Measurements from ENCODE around the gene BAG1.
A peak's percentile ranks its signal among the peaks of the same experiment; 100 is the strongest.

Gene BAG1

DNA sequence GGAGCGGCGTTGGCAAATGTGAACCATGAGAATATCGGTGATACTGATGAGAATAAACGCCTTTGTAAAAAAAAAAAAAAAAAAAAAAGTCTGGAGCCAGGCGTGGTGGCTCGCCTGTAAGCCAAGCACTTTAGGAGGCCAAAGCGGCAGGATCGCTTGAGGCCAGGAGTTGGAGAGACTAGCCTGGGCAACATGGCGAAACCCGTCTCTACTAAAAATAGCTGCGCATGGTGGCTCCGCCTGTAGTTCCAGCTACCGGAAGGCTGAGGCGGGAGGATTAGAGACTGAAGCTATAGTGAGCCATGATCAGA, 25.4 kb upstream of the BAG1 start:
- Mint-ChIP-seq H3K27me3 (no peaks in the 10 kb centered on the region), H3K27ac (peak overlapping the region; percentile 100), H3K9me3 (no peaks in the 10 kb centered on the region), H3K36me3 (ENCODE audit: low read depth) (peaks cover 40% of the 10 kb centered on the region), H3K4me3 (peak overlapping the region; percentile 99), H3K4me1 (ENCODE audit: low read depth) (peaks cover 62% of the 10 kb centered on the region)

DNA sequence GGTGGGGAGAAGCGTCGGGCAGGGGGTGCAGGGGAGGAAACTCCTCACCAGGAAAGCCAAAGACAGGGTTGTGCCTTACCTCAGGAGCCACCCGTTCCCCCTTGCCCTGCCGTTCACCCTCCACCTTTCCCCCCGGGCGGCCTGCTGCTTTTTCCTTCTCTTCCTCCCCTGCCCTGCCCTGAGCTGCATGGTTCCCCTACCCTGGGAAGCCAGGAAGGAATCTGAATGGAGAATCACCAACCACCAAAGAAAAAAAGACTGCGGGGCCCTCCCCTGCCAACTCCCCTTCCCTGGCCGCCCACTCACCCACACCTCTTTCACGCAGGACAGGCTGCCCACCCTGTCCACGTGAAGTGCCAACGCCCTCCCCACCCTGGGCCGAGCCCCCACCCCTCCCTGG, 25.0 kb upstream of the BAG1 start:
- H3K36me3 Mint-ChIP-seq (ENCODE audit: low read depth): peaks cover 36% of the 10 kb centered on the region
- peak overlapping the region; percentile 100 for H3K27ac Mint-ChIP-seq
- no peaks in the 10 kb centered on the region for H3K27me3 Mint-ChIP-seq
- H3K9me3 Mint-ChIP-seq: no peaks in the 10 kb centered on the region
- H3K4me1 Mint-ChIP-seq (ENCODE audit: low read depth): peaks cover 58% of the 10 kb centered on the region
- peak overlapping the region; percentile 99 for H3K4me3 Mint-ChIP-seq

DNA sequence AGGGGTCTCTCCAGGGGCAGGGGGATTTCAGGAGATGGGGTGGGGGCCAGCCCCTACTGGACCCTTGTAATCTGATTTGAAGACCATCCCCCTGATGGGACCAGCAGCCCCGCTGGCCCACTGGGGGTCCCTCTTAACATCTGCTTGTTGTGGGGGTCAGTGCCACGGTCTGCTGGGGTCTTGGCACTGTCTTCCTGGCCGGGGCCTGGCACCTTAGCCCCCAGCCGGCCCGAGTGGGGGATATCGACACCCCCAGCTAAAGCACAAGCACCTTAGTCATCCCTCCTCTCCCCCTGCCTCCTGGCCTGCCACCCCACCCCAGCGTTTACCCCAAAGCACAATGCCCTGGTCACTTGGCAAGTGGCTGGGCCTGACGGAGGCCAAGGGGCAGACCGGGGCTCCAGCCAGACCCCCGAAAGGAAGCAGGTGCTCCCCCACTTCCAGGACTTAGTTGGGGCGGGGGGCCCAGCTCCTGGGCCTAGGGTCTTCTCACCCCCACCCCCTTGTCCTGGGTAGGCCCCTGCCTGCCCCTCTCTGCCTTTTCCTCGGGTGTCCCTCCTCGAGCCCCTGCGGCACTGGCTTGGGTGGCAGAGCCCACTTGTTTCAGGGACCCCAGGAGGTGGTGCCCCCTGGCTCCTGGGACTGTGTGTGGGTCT, 24.4 kb upstream of the BAG1 start:
- no peaks in the 10 kb centered on the region for H3K9me3 Mint-ChIP-seq
- H3K4me1 Mint-ChIP-seq (ENCODE audit: low read depth): peaks cover 52% of the 10 kb centered on the region
- peaks cover 31% of the 10 kb centered on the region for H3K36me3 Mint-ChIP-seq (ENCODE audit: low read depth)
- no peaks in the 10 kb centered on the region for H3K27me3 Mint-ChIP-seq
- H3K27ac Mint-ChIP-seq: peak overlapping the region; percentile 100
- H3K4me3 Mint-ChIP-seq: peak overlapping the region; percentile 30

DNA sequence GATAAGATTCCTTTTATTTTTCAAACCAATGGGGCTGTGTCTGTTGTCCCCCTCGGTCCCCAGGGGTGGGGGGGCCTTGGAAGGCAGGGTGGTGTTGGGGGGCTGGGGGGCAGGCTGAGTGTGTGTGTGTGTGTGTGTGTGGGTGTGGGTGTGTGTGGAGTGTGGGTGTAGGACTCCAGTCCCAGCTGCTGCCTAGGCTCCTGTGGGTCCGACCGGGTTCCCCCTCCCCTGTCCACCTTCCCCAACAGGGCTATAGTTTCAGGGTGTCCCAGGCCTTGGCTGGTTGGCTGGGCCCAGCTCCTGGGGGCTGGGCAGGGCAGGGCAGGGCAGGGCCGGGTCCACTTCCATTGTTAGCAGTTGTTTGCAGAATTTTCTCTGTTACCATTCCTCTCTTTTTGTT, 23.7 kb upstream of the BAG1 start:
- no peaks in the 10 kb centered on the region for H3K27me3 Mint-ChIP-seq
- peaks cover 45% of the 10 kb centered on the region for H3K4me1 Mint-ChIP-seq (ENCODE audit: low read depth)
- H3K9me3 Mint-ChIP-seq: no peaks in the 10 kb centered on the region
- peaks cover 25% of the 10 kb centered on the region for H3K36me3 Mint-ChIP-seq (ENCODE audit: low read depth)
- H3K4me3 Mint-ChIP-seq: peak overlapping the region; percentile 30
- H3K27ac Mint-ChIP-seq: peak overlapping the region; percentile 84

DNA sequence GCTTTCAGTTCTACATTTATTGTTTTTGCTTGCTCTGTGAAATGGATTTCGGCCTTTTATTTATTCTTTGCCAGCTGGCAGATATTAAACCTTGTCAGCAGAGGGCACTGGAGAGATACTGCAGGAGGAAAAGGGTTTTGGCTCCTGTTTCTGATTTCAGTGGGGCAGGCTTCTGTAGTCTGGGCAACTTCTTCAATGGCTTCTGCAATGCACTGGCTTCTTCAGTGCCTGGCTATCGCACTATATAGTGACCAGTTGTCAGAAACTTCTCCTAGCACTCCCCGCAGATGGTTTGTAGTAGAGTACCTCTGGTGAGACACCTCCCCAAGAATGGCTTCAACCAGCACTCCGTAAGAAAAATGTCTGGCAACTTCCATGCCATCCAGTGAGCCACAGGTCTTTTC, 22.6 kb upstream of the BAG1 start:
- Mint-ChIP-seq H3K36me3 (ENCODE audit: low read depth) (peaks cover 23% of the 10 kb centered on the region), H3K9me3 (no peaks in the 10 kb centered on the region), H3K4me1 (ENCODE audit: low read depth) (peaks cover 34% of the 10 kb centered on the region), H3K27ac (no peak overlapping the region), H3K4me3 (no peak overlapping the region), H3K27me3 (no peaks in the 10 kb centered on the region)

DNA sequence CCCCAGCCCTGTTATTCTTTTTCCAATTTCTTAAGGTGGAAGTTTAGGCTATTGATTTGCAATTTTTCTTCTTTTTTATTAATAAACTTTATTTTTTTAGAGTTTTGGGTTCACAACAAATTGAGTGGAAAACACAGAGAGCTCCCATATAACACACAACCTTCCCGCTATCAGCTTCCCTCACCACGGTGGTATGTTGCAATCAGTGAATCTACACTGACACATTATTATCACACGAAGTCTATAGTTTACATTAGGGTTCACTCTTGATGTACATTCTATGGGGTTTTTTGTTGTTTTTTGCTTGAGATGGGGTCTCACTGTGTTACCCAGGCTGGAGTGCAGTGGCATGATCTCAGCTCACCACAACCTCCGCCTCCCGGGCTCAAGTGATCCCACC, 21.0 kb upstream of the BAG1 start:
- Mint-ChIP-seq H3K27ac (no peak overlapping the region), H3K4me1 (ENCODE audit: low read depth) (peaks cover 18% of the 10 kb centered on the region), H3K9me3 (no peaks in the 10 kb centered on the region), H3K27me3 (no peaks in the 10 kb centered on the region), H3K4me3 (no peak overlapping the region), H3K36me3 (ENCODE audit: low read depth) (peaks cover 14% of the 10 kb centered on the region)

DNA sequence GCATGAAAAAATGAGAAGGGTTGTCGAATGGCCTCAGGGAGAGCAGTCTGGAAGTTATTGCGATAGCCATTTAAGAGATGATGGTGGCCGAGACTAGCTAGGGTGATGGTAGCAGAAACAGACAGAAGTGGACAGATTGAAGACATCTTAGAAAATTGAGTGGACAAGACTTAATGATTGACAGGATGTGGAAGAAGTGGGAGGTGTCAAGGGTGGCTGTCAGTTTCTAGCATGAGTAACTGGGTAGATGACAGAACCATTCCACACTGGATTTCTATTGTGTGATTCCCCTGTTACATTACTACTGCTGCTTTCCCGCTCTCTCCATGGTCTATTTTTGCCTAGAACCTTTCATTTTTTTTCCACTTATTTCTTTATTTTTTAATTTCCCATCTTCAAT, 13.0 kb upstream of the BAG1 start:
- Mint-ChIP-seq H3K27me3 (no peaks in the 10 kb centered on the region), H3K4me1 (ENCODE audit: low read depth) (peaks cover 15% of the 10 kb centered on the region), H3K4me3 (no peak overlapping the region), H3K36me3 (ENCODE audit: low read depth) (peaks cover 64% of the 10 kb centered on the region), H3K9me3 (no peaks in the 10 kb centered on the region), H3K27ac (peak overlapping the region; percentile 73)

DNA sequence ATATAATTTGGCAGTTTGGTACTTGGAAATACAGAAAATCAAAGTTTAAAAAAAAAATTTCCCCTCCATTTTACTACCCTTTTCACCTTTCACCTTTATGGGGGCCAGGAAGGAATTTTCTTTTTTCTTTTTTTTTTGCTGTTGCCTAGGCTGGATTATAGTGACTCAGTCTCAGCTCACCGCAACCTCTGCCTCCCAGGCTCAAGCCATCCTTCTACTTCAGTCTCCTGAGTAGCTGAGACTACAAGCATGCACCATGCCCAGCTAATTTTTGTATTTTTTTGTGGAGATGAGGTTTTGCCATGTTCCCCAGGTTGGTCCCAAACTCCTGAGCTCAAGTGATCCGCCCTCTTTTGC, 9.4 kb upstream of the BAG1 start:
- no peak overlapping the region for H3K27ac Mint-ChIP-seq
- peaks cover 75% of the 10 kb centered on the region for H3K36me3 Mint-ChIP-seq (ENCODE audit: low read depth)
- H3K9me3 Mint-ChIP-seq: no peaks in the 10 kb centered on the region
- no peak overlapping the region for H3K4me3 Mint-ChIP-seq
- no peaks in the 10 kb centered on the region for H3K27me3 Mint-ChIP-seq
- peaks cover 13% of the 10 kb centered on the region for H3K4me1 Mint-ChIP-seq (ENCODE audit: low read depth)

DNA sequence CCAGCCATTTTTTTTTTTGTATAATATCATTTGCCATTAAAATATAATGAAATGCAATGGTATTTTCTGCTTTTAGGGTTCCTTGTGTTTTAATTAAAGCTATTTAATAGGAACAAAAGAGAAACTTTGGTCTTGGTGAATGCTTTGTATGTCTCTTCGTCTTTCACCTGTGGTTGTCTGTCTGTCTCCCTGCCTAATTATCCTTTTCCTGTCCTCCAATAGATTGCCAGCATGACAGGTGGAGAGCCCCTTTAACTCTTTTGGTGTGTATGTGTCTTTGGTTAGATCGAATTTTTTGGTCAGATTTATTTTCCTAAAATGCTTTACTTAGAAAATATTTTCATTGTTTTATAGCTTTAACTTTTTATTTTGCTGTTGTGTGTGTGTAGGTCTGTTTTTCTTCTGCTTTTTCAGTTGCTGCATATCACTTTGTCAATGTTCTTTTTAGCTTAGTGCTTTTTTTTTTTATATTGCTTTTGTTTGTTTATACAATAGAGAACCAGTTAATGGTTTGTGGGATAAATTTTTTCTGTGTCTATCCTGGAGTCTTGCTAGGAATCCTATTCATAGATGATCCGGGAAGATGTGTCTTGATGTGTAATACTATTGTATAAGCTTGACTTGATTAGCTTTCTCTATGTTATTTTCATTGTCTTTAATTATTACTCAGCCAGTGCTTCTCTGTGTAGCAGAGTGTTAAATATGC, 8.9 kb upstream of the BAG1 start:
- H3K27ac Mint-ChIP-seq: peak overlapping the region; percentile 43
- H3K27me3 Mint-ChIP-seq: no peaks in the 10 kb centered on the region
- no peaks in the 10 kb centered on the region for H3K9me3 Mint-ChIP-seq
- H3K4me1 Mint-ChIP-seq (ENCODE audit: low read depth): peaks cover 13% of the 10 kb centered on the region
- peaks cover 77% of the 10 kb centered on the region for H3K36me3 Mint-ChIP-seq (ENCODE audit: low read depth)
- H3K4me3 Mint-ChIP-seq: no peak overlapping the region

DNA sequence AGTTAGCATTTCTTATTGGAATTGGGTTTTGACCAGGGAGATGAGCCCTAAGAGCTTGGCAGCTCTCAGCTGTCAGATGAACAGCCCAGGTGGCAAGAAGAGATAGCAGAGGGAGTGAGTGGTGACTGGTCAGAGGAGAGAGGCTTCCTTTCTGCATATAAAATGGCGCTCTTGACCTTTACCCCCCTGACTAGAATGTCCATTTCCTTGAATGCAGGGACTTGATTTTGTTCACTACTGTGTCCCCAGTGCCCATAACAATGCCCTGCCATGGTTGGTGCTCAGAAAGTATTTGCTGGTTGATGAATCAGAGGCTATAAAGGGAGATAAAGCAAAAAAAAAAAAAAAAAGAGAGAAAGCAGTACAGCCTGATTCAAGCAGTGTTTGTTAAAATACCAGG, 7.6 kb upstream of the BAG1 start:
- H3K36me3 Mint-ChIP-seq (ENCODE audit: low read depth): peaks cover 77% of the 10 kb centered on the region
- peaks cover 17% of the 10 kb centered on the region for H3K4me1 Mint-ChIP-seq (ENCODE audit: low read depth)
- no peak overlapping the region for H3K4me3 Mint-ChIP-seq
- no peaks in the 10 kb centered on the region for H3K9me3 Mint-ChIP-seq
- H3K27ac Mint-ChIP-seq: no peak overlapping the region
- no peaks in the 10 kb centered on the region for H3K27me3 Mint-ChIP-seq

DNA sequence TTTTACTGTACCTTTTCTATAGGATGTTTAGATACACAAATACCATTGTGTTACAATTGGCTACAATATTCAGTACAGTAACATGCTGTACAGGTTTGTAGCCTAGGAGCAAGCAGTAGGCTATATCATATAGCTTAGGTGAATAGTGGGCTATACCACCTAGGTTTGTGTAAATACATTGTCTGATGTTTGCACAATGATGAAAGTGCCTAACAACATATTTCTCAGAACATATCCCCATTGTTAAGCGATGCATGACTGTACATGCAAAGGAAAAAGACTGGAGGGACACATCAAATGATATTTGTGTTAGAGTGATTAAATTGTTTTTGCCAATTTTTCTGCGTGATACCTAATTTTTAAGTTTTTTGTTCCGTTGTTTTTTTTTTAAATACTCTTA, 5.6 kb upstream of the BAG1 start:
- H3K9me3 Mint-ChIP-seq: no peaks in the 10 kb centered on the region

DNA sequence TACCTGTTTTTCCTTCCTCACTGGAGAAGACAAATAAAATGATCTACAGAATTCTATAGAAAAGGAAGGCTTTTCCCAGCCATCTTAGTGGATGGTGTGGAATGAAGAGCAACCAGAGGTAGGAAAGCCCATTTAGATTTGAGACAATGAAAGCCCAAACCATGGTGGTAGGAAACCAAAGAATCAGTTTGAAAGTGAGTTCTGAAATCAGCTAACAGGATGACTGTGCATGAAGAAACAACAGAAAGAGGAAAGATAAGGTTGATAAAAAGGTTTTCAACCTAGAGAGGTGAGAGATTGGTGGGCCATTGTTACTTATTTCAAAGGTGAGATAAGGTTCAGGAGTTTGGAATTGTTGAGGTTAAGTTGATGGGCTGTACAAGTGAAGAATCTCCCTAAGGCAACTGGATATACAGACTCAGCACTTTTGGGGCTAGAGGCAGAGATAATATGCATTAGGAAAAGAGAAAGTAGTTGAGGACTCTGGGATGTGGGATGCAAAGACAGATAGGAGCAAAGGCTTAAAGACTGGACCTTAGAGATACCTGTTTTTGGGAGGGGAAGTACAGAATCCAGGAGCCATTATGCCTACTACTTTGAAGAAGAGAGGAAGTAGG, 2.8 kb upstream of the BAG1 start:
- H3K9me3 Mint-ChIP-seq: no peaks in the 10 kb centered on the region
- no peaks in the 10 kb centered on the region for H3K27me3 Mint-ChIP-seq
- peaks cover 63% of the 10 kb centered on the region for H3K36me3 Mint-ChIP-seq (ENCODE audit: low read depth)
- H3K4me3 Mint-ChIP-seq: peak overlapping the region; percentile 34
- peak overlapping the region; percentile 78 for H3K27ac Mint-ChIP-seq
- H3K4me1 Mint-ChIP-seq (ENCODE audit: low read depth): peaks cover 41% of the 10 kb centered on the region

More for the DNA sequence above, 5.6 kb upstream of the BAG1 start:
- peaks cover 70% of the 10 kb centered on the region for H3K36me3 Mint-ChIP-seq (ENCODE audit: low read depth)
- H3K4me1 Mint-ChIP-seq (ENCODE audit: low read depth): peaks cover 36% of the 10 kb centered on the region
- H3K4me3 Mint-ChIP-seq: no peak overlapping the region
- no peaks in the 10 kb centered on the region for H3K27me3 Mint-ChIP-seq
- H3K27ac Mint-ChIP-seq: no peak overlapping the region

DNA sequence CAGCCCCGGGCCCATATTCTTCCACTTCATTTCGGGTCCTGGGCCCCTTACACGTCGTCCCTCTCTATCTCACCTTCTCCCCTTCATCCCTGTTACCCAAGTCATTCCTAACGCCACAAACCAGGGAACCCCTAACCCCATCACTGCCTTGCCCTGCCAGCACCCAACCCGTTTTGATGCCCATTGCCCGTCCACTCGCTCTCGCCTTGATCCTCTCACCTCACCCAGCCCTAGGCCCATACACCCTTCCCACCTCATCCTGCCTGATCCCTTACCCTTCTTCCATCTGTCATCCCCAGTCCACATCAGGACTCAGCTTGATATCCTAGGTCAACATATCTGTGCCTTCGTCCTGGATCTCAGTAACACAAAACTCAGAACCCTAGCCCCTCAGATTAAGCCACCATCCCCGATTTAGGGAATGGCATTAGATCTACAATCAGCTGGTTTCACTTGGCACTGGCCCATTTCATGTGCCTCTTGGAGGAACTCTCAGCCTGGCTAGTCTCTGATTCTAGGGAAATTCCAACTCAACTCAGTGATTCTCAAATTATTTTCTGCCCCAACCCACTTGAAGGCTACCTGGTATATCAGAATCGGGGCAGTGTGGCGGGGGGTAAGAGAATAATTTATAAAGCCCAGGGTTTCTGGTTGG, 830 bp upstream of the BAG1 start:
- Mint-ChIP-seq H3K36me3 (ENCODE audit: low read depth) (peaks cover 61% of the 10 kb centered on the region), H3K4me3 (peak overlapping the region; percentile 98), H3K9me3 (no peaks in the 10 kb centered on the region), H3K27me3 (no peaks in the 10 kb centered on the region), H3K4me1 (ENCODE audit: low read depth) (peaks cover 54% of the 10 kb centered on the region), H3K27ac (peak overlapping the region; percentile 94)

DNA sequence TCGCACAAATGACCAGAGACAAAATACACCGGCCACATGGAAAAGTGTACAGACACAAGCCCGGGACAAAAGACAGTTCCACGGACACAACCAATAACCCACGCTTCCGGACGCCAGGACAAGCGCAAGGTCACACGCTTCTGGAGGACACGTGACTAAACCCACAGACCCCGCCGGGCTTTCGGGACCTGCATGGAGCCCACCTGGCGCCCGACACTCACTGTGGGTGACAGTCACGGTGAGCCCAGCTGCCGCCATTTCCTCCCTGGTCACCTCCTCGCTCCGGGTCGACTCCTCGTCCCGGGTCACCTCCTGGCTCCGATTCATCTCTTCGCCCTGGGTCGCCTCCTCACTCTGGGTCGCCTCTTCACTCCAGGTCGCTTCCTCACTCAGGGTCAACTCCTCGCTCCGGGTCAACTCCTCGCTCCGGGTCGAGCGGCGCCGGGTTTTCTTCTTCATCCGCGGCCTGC, 470 bp downstream of the BAG1 start:
- Mint-ChIP-seq H3K4me1 (ENCODE audit: low read depth) (peaks cover 62% of the 10 kb centered on the region), H3K27me3 (no peaks in the 10 kb centered on the region), H3K4me3 (peak overlapping the region; percentile 98), H3K27ac (peak overlapping the region; percentile 97), H3K9me3 (no peaks in the 10 kb centered on the region), H3K36me3 (ENCODE audit: low read depth) (peaks cover 68% of the 10 kb centered on the region)
